ENCODE measurements around the gene TEDC2.

TEDC2 gene

GRCh38 chr16:2462031-2462866 lies 2.3 kb downstream of the TEDC2 start:
- in situ Hi-C loops (cut with HindIII; ENCODE audit: low pct_unique_long_range_greater_than_20kb, low sequenced_read_pairs) = no loop called here
- no peak for DNase-seq (ENCODE audit: low read depth in 1 of 2, low spot score in 1 of 2)
- no peak for TF ChIP-seq JUND (IDR thresholded peaks at IDR 0.05; ENCODE audit: low read depth)

- no peak for TF ChIP-seq JUND (IDR thresholded peaks at IDR 0.05; ENCODE audit: low read depth)
- DNase-seq (ENCODE audit: low read depth in 1 of 2, low spot score in 1 of 2) = no peak
- in situ Hi-C loops (cut with HindIII; ENCODE audit: low pct_unique_long_range_greater_than_20kb, low sequenced_read_pairs) = no loop called here
Measured at GRCh38 chr16:2464333-2464732, 4.4 kb downstream of the TEDC2 start.

GRCh38 chr16:2465653-2466415 lies 5.9 kb downstream of the TEDC2 start:
- DNase-seq (ENCODE audit: low read depth in 1 of 2, low spot score in 1 of 2) = peak in 1 of 2 experiments; percentile 37
- in situ Hi-C loops (cut with HindIII; ENCODE audit: low pct_unique_long_range_greater_than_20kb, low sequenced_read_pairs) = no loop called here
- TF ChIP-seq JUND (IDR thresholded peaks at IDR 0.05; ENCODE audit: low read depth) = no peak

- DNase-seq (ENCODE audit: low read depth in 1 of 2, low spot score in 1 of 2) = no peak
- no peak for TF ChIP-seq JUND (IDR thresholded peaks at IDR 0.05; ENCODE audit: low read depth)
Measured at GRCh38 chr16:2466667-2467527, 7.0 kb downstream of the TEDC2 start.

GRCh38 chr16:2467528-2468232 lies 7.8 kb downstream of the TEDC2 start:
- in situ Hi-C loops (cut with HindIII; ENCODE audit: low pct_unique_long_range_greater_than_20kb, low sequenced_read_pairs) = no loop called here
- peak; percentile 67 to 79 for DNase-seq (ENCODE audit: low read depth in 1 of 2, low spot score in 1 of 2)
- TF ChIP-seq JUND (IDR thresholded peaks at IDR 0.05; ENCODE audit: low read depth) = no peak

More at GRCh38 chr16:2466667-2467527, 7.0 kb downstream of the TEDC2 start:
- in situ Hi-C loops (cut with HindIII; ENCODE audit: low pct_unique_long_range_greater_than_20kb, low sequenced_read_pairs) = no loop called here

GRCh38 chr16:2468233-2468724 lies 8.4 kb downstream of the TEDC2 start:
- in situ Hi-C loops (cut with HindIII; ENCODE audit: low pct_unique_long_range_greater_than_20kb, low sequenced_read_pairs) = no loop called here
- no peak for TF ChIP-seq JUND (IDR thresholded peaks at IDR 0.05; ENCODE audit: low read depth)
- DNase-seq (ENCODE audit: low read depth in 1 of 2, low spot score in 1 of 2) = peak; percentile 38 to 52

GRCh38 chr16:2468725-2469398 lies 9.0 kb downstream of the TEDC2 start:
- no peak for DNase-seq (ENCODE audit: low read depth in 1 of 2, low spot score in 1 of 2)
- no peak for TF ChIP-seq JUND (IDR thresholded peaks at IDR 0.05; ENCODE audit: low read depth)
- in situ Hi-C loops (cut with HindIII; ENCODE audit: low pct_unique_long_range_greater_than_20kb, low sequenced_read_pairs) = no loop called here

GRCh38 chr16:2469399-2470233 lies 9.7 kb downstream of the TEDC2 start:
- no peak for TF ChIP-seq JUND (IDR thresholded peaks at IDR 0.05; ENCODE audit: low read depth)
- in situ Hi-C loops (cut with HindIII; ENCODE audit: low pct_unique_long_range_greater_than_20kb, low sequenced_read_pairs) = no loop called here
- no peak for DNase-seq (ENCODE audit: low read depth in 1 of 2, low spot score in 1 of 2)

GRCh38 chr16:2470234-2470601 lies 10.3 kb downstream of the TEDC2 start:
- in situ Hi-C loops (cut with HindIII; ENCODE audit: low pct_unique_long_range_greater_than_20kb, low sequenced_read_pairs) = no loop called here
- TF ChIP-seq JUND (IDR thresholded peaks at IDR 0.05; ENCODE audit: low read depth) = no peak
- DNase-seq (ENCODE audit: low read depth in 1 of 2, low spot score in 1 of 2) = no peak

GRCh38 chr16:2470603-2471015 lies 10.7 kb downstream of the TEDC2 start:
- in situ Hi-C loops (cut with HindIII; ENCODE audit: low pct_unique_long_range_greater_than_20kb, low sequenced_read_pairs) = no loop called here

More at GRCh38 chr16:2470603-2471015, 10.7 kb downstream of the TEDC2 start:
- TF ChIP-seq JUND (IDR thresholded peaks at IDR 0.05; ENCODE audit: low read depth) = no peak
- peak in 1 of 2 experiments; percentile 37 for DNase-seq (ENCODE audit: low read depth in 1 of 2, low spot score in 1 of 2)

Measured in T47D (cell line).